Adipose tissue (tissue), 3 donors: Measurements from ENCODE around the gene DPF3. TPM values are rescaled to one million over a fixed set of nuclear protein-coding genes. Genes with fewer than 3 reads are reported as not detected.
"Not testable (repeated sequence)": the region's sequence is repeated elsewhere in the genome, so short reads cannot be mapped to it uniquely, and the experiment has no call there.

Experiments used
- H3K27ac ChIP-seq: one replicate; pipeline ENCODE4 v1.5.1; 2013; ENCODE audit warnings: low read depth, low read length
- WGBS, 3 donors: extraction: QIAGEN DNeasy Blood & Tissue Kit; methylation state at CpG; one replicate each; pipeline ENCODE4 v1.1.7; 2013; 5-methylcytosine and 5-hydroxymethylcytosine counted together
- polyA plus RNA-seq, 3 donors: library from polyadenylated mRNA; stranded (reverse); fragments of 200-250 nt; gene quantifications; one replicate each; pipeline ENCODE4 v1.2.3, GENCODE V29; 2013
- donor health status: healthy with polysubstance abuse.
- donor health status: Bipolar disorder and iron deficiency.
- donor health status: healthy.

The DPF3 gene
- polyA plus RNA-seq, 3 donors = 0.37 to 0.79 (median 0.41) TPM

DNA sequence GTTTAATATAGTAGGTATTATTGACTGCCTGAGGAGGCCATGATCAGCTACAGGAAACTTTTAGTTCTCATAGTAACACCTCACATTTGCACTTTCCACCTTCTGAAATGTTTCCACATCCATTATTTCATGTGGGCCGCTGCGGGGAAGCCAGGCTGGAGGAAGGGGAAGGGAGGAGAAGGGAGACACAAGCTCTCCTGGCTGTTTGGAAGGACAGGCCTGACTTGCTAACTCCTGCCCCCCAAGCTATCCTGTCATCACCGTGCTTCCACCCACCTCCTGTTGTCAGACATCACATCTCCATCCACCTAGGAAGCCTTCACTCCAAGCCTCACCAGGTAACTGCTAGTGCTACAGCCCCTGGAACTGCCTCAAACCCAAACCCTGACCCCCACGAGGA, 9.5 kb downstream of the DPF3 start:
- WGBS, 3 donors = 70 to 78% (median 77%) methylated on average over 4 of the region's 4 CpGs
- H3K27ac ChIP-seq = no peak overlapping the region

DNA sequence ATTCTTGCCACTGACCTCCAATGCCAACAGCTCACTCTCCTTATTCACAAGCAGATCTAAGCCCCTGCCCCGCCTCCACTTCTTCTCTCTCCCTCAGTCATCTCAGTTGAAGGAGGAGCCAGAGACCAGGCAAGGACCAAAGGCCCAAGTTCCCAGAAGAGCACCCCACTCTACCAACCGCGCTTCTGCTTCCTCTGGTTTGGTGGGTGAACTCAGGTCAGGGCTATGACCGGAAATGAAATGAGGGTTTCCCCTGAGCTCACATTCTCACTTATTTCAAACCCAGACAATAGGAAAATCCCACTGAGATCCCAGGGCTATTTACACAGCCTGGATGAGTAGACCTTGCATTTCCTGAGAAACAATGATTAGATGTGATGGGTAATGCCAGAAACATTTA, 9.9 kb downstream of the DPF3 start:
- no peak overlapping the region for H3K27ac ChIP-seq
- WGBS, 3 donors = 53 to 85% (median 60%) methylated on average over 4 of the region's 4 CpGs

DNA sequence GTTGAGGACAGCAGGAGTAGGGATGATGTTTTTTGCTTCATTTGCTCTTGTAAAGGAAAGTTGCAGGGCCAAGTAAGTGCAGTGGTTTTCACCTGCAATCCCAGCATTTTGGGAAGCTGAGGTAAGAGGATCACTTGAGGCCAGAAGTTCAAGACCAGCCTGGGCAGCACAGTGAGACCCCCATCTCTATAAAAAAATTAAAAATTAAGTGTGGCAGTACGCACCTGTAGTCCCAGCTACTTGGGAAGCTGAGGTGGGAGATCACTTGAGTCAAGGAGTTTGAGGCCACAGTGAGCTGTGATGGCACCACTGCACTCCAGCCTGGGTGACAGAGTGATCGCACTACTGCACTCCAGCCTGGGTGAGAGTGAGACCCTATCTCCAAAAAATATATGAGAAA, 10.8 kb downstream of the DPF3 start:
- WGBS, 3 donors = 93 to 98% (median 95%) methylated on average over 2 of the region's 2 CpGs
- H3K27ac ChIP-seq = no peak overlapping the region

DNA sequence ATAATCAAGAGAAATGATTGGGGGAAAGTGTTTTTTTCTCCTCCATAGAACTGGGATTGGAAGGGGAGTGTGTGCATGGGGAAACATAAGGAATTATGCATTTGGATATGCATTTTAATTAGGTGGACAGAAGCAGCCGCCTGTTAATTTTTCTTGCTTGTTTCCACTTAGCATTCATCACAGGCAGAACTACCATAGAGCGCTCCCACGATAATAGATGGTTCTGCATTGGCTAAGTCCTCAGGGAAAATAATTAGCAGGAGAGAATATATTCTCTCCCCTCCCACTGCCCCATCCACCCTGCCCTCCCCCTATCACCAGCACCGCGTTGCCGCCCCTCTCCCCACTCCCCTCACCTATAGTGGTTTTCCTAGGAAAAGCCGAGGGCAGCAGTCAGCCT, 11.4 kb downstream of the DPF3 start:
- WGBS, 3 donors = 75 to 84% (median 79%) methylated on average over 7 of the region's 7 CpGs
- H3K27ac ChIP-seq = no peak overlapping the region

DNA sequence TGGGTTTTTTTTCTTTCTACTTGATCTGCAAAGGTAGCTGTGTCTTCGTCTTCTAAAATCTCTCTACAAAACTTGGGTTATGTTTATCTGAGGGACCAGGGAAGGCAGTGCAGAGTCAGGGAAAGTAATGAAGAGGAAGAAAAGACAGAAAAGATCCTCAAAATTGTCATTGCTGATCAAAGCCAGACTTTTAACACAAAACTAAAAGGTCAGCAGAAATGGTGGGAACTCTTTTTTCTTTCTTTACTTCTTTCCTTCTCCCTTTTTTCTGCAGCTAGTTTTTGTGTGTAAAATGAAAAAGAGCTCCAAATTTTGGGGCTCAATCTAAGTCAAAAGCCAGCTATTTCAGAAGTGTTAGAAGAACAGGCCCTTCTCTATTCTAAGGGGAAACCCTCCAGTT, 11.9 kb downstream of the DPF3 start:
- no peak overlapping the region for H3K27ac ChIP-seq
- WGBS, 3 donors = 93 to 100% (median 95%) methylated on average over 1 of the region's 1 CpG

DNA sequence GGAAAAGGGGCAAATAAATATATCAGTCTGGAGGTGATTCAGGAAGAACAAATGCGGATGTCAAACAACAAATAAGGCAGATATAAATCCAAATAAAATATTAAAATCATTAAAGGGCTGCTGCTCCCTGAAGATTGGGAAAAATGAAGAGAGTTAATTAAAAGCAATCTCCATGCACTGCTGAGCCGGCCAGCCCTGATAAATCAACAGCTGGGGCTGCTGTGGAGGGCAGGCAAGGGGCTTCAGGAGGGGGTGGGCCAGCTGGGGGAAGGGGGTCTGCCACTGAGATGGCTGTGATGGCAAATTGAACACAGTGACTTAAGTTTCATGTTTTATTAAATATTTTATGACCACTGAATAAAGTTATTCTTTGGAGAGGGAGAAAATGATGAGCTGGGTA, 12.4 kb downstream of the DPF3 start:
- H3K27ac ChIP-seq = no peak overlapping the region
- WGBS, 3 donors = 82 to 89% (median 83%) methylated on average over 2 of the region's 2 CpGs

DNA sequence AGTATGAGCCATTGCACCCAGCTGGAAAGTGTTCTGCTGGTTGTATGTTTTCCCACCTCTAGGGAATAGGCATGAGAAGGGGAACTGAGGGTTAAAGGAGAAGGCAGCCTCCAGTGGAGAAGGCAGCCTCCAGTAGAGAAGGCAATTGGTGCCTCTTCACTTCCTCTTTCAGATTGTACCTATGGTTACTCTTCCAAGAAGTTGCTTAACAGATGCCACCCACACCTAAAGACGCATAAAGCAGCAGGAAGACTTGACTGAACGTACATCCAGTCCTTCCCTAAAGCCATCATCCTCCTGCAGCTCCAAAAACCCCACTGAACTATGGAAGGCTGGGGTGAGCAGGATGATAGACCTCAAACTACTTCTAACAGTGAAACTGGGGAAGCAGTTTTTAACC, 13.1 kb downstream of the DPF3 start:
- 61 to 86% (median 71%) methylated on average over 2 of the region's 2 CpGs for WGBS, 3 donors

DNA sequence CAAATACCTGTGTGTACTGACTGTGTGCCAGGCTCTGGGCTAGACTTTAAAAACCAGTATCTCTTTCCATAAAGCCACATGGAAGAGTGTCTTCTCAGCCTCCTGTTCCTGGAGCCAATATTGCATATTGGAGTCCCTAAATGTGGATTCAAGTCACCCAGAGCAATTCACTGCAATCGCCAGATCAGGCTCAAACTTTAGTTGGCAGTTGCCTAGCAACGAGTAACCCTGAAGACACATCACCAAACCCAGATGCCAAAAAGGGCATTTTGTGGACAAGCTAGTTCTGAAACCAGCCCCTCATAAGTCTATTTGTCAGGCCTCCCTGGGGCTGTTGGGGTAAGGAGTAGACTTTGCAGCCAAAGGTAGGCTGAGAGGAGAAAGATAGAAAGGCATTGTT, 13.7 kb downstream of the DPF3 start:
- 87 to 96% (median 89%) methylated on average over 2 of the region's 2 CpGs for WGBS, 3 donors
- no peak overlapping the region for H3K27ac ChIP-seq

More for the DNA sequence above, 13.1 kb downstream of the DPF3 start:
- no peak overlapping the region for H3K27ac ChIP-seq

DNA sequence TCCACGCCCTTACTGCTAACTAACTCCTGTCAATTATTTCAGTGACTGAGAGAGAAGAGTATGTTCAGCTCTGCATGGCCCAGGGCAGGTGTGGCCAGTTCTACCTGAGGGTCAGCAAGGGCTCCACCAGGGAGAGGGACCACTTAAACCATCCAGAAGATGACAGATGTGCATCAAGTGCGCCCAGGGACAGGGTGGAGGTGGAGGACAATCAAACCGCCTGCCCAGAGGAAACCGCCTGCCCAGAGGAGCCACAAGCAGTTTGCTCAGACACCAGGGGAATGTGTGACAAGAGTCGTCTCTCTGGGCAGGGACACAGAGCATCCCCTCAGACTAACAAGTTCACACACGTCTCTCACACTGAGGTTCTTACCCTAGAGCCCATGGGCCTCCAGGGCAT, 14.5 kb downstream of the DPF3 start:
- no peak overlapping the region for H3K27ac ChIP-seq
- WGBS, 3 donors = 89 to 95% (median 93%) methylated on average over 6 of the region's 6 CpGs

DNA sequence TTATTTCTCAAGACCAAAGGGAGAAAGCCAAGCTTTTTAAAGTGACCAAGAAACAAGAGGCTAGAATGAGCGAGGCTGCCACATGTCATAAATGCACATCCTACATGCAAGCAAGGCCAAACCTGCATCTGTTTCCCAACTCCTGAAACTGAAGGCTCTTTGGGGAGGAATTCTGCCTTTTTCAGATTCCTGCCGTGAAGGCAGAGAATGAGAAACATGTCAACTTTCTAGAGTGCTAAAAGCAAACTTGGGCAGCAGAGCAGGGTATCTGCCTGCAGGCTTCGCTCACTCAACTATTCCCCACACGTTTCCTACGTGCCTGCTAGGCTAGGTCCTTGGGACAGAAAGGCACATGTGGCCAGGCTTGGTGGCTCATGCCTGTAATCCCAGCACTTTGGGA, 15.2 kb downstream of the DPF3 start:
- 84 to 91% (median 87%) methylated on average over 5 of the region's 5 CpGs for WGBS, 3 donors
- H3K27ac ChIP-seq = no peak overlapping the region

DNA sequence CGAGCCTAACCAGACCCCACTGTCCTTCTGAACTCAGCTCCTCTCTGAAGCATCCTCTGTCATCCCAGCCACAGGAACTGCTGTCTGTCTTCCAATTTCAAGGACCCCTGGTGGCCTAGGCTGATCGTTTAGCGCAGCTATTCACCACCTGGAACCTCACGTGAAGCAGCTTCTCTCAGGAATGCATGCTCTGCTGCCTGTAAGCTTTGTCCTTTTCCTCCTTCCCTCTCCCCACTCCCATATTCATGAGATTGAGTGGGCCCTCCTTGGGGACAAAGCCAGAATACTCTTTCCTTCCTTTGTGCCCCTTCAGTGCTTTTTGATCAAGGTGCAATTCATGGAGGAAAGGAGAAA, 17.2 kb downstream of the DPF3 start:
- 48 to 62% (median 58%) methylated on average over 4 of the region's 4 CpGs for WGBS, 3 donors
- H3K27ac ChIP-seq = no peak overlapping the region

DNA sequence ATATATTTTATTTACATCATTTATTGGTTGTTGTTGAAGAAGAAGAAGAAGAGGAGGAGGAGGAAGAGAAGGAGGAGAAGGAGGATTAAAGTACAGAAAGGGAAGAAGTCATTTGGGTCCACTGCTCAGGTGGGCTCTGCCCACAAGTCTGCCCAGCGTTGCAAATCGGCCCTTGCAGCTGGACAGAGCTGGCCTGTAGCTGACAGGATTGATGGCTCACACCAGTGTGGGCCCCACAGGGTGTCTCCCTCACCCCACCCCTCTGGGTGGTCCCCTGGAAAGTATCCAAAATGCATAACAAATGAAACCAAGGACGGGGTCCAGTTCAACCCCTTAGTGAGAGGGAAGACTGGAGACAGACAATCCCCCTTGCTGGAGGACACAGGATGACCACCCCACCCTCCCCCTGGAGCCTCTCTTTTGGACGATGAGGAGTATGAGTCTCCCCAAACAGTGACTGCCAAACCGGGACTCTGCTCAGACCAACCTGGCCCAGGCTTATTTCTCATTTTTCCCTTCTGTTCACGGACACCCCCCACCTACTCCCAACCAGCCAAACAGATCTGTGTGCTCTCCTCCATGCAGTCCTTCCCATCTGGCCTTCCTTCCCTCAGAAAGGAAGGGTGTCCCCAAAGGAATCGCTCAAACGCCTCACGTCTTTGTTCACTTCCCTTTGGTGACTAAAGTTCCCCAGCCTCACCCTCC, 17.7 kb downstream of the DPF3 start:
- H3K27ac ChIP-seq = no peak overlapping the region
- WGBS, 3 donors = 58 to 69% (median 64%) methylated on average over 9 of the region's 9 CpGs

DNA sequence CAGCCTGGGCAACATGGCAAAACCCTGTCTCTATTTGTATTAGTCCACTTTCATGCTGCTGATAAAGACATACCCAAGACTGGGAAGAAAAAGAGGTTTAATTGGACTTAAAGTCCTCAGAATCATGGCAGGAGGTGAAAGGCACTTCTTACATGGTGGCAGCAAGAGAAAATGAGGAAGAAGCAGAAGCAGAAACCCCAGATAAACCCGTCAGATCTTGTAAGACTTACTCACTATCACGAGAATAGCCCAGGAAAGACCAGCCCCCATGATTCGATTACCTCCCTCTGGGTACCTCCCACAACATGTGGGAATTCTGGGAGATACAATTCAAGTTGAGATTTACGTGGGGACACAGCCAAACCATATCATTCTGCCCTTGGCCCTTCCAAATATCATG, 23.0 kb downstream of the DPF3 start:
- WGBS, 3 donors = 81 to 88% (median 88%) methylated on average over 4 of the region's 4 CpGs
- not testable (repeated sequence) for H3K27ac ChIP-seq

DNA sequence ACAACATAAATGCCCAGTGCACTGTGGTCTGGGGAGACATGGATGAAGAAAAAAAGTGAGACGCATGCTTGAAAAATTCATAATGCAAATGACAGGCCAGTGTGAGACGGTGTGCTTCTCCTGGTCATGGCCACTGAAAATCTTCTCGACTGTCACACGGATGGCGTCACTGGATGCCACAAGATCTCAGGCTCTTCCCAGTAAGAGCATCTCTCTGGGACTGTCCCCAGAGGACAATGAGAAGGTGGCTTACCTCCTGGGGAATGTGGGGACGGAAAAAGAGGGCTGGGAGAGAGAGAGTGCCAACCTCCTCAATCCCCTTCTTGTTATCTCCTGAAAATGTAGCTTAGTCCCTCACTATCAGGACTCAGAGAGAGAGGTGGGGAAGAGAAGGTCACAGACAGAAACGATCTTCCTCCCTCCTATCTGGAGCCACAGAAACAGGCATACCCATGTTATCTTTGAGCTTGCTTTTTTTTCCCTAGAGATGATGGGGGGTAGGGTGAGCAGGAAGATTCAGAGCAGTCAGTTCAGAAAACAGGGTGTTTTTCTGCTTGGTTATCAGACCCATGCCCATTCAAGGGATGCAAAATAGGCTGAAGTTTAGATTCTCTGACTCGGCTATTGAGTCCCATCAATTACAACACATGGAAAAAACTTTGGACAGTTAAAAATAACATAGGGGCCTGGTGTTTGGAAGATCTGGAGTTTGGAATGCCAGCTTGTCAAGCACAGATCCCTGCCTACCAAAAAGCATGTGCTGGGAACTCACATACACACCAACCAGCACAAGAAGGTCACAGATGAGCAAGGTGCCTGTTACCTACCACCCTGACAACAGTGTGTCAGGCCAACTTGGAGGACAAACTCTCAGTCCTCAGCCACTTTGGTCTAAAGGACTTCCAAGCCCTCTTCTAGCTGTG, 24.2 kb downstream of the DPF3 start:
- WGBS, 3 donors = 80 to 84% (median 81%) methylated on average over 8 of the region's 8 CpGs
- no peak overlapping the region for H3K27ac ChIP-seq

DNA sequence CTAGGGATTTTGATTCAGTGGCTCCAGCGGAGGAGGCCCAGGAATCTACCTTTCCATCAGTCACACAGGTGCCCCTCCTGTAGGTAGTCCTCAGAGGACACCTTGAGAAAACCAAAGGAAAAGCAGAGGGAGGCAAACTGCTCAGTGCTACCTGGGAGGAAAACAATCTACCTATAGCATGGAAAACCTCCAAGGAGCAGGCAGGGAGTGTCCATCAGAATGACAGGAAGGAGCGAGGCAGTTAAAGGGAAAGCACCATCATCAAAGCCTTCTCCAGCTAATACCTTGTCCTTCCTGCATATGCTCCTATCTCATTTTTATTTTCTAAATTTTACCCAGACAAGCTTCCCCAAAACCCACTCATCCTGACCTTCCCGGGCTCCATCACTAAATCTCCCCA, 25.4 kb downstream of the DPF3 start:
- 85 to 98% (median 93%) methylated on average over 3 of the region's 3 CpGs for WGBS, 3 donors

DNA sequence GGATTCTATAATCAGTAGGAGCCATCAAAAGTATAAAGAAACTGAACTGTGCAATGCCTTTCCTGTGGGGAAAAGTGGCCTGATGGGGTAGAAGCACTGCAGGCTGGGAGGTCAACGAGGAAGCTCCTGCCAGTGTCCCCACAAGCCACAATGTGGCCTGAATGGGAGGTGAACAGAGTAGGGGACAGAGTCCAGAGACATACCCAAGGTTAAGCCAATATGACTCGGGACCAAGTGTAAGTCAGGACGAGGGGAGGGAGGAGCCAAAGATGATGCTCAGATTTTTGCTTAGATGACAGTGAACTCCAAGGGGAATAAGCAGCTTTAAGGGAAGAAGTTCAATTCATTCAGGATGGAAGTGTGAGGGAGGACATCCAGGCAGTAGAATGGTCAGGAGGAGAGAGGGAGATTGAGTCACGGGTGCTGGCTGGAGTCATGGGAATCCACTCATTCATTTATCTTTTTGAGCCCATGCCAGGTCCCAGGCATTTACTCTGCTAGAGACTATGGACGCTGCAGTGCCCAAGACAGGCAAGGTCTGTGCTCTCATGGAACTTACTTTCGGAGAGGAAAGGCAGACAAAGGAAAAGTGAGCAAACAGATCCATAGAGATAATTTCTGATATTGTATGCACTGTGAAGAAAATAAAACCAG, 29.1 kb downstream of the DPF3 start:
- 61 to 84% (median 79%) methylated on average over 6 of the region's 6 CpGs for WGBS, 3 donors
- H3K27ac ChIP-seq = no peak overlapping the region

More for the DNA sequence above, 25.4 kb downstream of the DPF3 start:
- no peak overlapping the region for H3K27ac ChIP-seq

DNA sequence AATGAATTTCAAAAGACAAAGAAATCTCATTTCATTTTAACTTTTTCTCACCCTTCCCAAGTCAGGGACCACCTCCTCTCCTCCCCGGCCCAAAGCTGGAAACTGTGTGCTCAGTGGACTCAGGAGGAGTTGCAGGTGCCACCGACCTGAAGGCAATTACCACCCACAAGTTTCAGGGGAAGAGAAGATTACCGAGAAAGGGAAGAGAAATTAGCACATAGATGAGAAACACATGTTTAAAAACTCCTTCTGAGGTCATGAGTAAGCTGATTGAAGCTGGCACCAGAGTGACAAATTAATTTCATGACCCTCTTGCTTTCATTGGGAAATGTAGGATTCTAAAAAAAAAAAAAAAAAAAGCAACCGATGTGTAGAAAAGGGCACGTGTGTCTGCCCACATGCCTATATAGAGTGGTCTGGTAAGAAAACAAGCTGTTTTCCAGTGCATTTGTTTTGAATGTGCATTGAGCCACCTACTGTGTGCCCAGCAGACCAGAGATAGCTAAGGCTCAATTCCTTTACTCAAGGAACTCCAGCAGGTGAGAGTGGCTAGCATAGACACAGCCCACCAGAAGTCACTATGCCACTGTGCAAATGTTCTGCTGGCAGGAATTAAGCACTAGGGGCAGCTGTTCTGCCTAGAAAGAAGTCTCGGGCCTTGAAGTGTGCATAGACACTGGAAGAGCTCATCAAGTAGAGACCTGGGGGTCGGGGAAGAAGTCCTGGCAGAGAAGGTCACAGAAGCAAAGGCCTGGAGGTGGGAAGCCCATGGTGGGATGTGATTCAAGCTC, 30.5 kb downstream of the DPF3 start:
- no peak overlapping the region for H3K27ac ChIP-seq
- 65 to 78% (median 77%) methylated on average over 7 of the region's 7 CpGs for WGBS, 3 donors

DNA sequence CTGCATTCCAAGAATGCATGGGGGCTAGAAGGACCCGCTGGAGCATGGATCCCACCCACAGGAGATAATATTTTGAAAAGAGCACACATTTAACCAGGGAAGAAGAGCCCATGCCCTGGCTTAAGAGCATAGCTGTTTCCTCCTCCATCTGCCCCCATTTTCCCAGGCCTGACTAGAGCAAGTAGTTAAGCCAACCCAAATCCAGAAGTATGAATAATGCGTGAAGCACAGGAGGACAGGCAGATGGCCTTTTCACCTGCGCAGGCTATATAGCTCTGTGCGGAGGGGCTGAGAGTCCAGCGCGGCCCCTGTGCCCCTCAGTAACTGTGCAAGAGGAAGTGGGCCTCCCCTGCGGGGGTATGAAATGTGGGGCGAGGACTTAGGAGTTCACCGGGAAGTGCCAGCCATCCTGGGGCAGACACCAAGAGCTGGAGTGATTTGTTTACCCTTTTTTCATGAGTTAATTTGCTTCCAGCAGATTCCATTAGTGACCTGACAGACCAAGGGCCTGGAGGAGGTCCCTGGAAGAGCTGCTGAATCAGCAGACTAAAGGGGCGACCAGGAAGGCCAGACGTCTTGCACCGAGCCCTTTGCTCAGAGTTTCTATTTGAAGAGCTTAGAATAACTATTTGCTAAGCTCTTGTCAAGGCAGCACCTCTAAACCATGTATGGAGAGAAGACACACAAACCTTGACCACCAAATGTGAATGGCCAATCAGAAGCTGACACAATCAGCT, 37.2 kb downstream of the DPF3 start:
- no peak overlapping the region for H3K27ac ChIP-seq
- 63 to 79% (median 70%) methylated on average over 12 of the region's 12 CpGs for WGBS, 3 donors
